Measurements from ENCODE around the gene MYL4.
"Not testable (repeated sequence)": the region's sequence is repeated elsewhere in the genome, so short reads cannot be mapped to it uniquely, and the experiment has no call there.

Gene MYL4

DNA sequence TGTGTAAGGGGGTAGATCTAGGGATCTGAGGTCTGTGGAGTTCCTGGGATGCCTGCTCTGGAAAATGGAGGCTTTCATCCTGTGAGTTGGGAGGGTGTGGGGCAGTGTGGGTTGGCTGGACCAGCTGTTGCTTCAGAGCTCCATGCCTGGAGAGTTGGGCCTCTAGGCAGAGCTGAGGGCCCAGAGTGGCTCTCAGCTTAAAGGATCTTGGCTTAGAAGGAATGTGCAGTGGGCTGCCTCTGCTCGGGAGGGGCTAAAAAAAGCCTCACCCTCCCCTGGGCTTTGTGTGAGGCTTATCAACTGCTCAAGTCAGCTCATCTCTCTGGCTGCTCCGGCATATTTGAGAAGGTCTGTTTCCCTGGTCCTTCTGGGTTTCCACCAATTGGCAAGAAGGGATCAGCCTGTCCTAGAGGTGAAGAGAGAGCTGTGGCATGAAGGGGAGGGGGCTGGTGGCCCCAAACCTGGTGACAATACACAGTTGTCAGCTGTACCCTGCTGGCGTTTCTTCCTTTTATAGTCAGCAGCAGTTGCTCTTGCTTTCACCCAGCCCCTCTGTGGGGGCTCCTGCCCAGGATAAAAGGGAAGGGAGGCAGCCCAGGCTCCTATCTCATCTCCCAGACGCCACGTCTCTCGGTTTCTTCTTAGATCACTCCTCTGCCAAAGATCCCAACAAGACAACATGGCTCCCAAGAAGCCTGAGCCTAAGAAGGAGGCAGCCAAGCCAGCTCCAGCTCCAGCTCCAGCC lies at the start of gene MYL4:
MYL4 (plus strand) TSS at position 605 of the 745 bp plus-strand sequence; CDS start at position 680, 75 bp downstream.
- DNase-seq (ENCODE audit: low read depth in 2 of 2) = no peak

DNA sequence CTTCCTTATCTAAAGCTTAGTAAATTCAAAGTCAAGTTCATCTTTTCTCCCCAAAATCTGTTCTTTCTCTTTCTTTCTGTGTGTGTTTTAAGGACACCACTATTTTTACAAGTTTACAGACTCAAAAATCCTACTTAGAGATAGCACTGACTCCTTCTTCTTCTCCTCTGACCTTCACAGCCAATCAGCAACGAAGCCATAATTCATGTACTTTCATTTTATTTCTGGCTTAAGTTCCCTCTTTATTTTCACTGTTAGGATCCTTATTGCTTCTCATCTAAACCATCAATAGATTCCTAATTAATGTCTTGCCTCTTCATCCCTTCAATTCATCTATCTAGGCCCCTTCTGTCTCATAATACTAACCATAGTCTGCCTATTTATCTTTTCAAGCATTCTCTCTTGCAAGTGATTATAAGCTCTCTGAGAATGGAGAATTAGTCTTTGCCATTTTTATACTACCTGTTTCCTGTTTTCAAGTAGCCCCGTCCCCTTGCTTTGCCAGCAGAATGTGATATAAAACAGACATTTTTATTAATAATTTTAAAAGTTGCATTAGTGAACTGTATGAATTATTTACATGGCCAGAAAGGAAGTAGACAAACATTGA lies 47.0 kb upstream of the MYL4 start:
- no peak for DNase-seq (ENCODE audit: low read depth in 2 of 2)

DNA sequence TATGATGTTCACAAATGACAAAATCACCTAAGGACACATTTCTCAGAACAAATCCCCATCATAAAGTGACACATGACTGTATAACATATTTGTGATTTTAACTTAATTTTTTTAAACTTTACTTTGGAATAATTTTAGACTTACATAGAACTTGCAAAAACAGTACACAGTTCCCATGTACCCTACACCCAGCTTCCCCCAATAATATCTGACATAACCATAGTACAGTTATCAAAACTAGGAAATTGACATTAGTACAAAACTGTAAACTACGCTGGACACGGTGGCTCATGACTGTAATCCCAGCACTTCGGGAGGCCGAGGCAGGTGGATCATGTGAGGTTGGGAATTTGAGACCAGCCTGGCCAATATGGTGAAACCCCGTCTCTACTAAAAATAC lies 44.9 kb upstream of the MYL4 start:
- no peak for DNase-seq (ENCODE audit: low read depth in 2 of 2)

DNA sequence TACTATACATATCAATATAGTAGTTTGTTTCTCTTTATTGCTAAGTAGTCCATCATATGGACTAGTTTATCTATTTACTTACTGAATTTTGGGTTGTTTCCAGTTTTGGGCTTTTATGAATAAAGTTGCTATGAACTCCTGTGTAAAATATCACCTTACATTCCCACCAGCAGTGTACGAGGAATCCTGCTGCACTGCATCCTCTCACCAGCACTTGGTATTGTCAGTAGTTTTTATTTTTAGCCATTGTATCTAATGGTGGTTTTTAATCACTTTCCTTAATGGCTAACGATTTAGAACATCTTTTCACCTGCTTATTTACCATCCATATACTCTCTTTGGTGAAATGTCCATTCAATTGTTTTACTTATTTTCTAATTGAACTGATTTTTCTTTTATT lies 44.0 kb upstream of the MYL4 start:
- no peak for DNase-seq (ENCODE audit: low read depth in 2 of 2)

DNA sequence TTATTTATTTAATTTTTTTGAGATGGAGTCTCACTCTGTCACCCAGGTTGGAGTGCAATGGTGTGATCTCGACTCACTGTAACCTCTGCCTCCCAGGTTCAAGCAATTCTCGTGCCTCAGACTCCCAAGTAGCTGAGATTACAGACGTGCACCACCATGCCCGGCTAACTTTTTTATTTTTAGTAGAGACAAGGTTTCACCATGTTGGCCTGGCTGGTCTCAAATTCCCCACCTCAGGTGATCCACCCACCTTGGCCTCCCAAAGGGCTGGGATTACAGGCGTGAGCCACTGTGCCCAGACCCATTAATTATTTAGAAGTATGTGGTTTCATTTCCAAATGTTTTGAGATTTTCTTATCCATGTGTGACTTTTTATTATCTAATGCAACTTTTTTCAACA lies 42.3 kb upstream of the MYL4 start:
- DNase-seq (ENCODE audit: low read depth in 2 of 2) = not testable (repeated sequence)

DNA sequence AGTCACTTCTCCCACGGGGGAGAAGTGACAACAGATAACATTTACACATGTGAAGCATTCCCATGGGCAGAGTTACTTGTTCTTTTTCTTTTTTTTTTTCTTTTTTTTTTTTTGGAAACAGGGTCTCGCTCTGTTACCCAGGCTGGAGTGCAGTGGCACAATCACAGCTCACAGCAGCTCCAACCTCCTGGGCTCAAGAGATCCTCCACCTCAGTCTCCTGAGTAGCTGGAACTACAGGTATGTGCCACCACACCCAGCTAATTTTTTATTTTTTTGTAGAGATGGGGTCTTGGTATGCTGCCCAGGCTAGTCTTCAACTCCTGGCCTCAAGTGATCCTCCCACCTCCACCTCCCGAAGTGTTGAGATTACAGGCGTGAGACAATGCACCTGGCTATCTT lies 40.3 kb upstream of the MYL4 start:
- not testable (repeated sequence) for DNase-seq (ENCODE audit: low read depth in 2 of 2)

DNA sequence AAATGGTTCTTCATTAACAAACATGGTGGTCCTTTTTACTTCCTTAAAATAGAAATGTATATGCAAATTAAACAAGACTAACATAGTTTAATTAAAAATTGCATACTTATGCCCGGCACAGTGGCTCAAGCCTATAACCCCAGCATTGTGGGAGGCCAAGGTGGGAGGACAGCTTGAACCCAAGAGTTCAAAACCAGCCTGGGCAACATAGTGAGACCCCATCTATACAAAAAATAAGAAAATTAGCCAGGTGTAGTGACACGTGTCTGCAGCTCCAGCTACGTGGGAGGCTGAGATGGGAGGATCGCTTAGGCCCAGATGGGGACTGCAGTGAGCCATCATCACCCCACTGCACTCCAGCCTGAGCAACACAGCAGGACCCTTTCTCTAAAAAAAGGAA lies 38.4 kb upstream of the MYL4 start:
- DNase-seq (ENCODE audit: low read depth in 2 of 2) = no peak

DNA sequence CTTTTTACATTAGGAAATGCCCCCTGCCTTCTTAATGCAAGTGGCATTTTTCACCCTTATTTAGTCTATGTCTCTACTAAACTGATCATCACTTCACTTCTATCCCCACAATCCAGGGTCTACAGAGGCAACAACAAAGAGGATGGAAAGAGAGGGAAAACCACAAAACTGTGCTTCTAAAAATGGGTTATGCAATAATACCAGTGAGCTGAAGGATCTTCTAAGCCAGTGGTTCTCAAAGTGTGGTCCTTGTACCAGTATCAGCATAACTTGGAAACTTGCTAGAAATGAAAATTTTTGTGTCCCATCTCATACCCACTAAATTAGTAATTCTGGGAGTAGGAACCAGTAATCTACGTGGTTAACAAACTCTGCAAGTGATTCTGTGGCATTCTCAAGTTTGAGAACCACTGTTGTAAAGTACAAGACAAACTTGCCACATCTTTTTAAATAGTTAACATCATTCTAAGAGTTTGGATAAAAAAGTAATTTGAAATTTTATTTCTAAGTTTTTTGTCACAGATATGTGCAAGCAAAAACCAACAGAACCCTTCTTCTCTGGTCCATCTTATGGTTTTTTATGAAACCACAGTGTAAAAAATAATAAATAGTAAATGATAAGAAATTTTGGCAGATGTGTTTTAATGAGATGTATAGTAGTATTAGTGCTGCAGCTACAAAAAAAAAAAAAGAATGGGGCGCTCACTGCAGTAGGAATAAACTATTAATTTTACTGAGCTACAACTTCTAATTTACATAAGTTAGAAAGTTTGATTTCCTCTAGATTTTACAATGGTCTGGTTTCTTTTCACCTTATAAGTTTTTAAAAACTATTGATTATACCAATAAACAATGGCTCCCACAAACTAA lies 36.2 kb upstream of the MYL4 start:
- DNase-seq (ENCODE audit: low read depth in 2 of 2) = no peak

DNA sequence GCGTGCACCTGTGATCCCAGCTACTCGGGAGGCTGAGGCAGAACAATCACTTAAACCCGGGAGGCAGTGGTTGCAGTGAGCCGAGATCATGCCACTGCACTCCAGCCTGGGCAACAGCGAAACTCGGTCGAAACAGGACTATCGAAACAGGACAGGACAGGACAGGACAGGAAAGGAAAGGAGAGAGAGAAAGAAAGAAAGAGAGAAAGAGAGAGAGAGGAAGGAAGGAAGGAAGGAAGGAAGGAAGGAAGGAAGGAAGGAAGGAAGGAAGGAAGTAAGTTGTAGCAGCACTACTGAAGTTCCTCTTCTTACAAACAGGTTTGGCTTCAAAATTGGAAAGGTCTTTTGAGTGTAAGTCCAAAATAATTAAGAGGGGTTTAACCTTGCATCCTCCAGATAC lies 34.3 kb upstream of the MYL4 start:
- not testable (repeated sequence) for DNase-seq (ENCODE audit: low read depth in 2 of 2)

DNA sequence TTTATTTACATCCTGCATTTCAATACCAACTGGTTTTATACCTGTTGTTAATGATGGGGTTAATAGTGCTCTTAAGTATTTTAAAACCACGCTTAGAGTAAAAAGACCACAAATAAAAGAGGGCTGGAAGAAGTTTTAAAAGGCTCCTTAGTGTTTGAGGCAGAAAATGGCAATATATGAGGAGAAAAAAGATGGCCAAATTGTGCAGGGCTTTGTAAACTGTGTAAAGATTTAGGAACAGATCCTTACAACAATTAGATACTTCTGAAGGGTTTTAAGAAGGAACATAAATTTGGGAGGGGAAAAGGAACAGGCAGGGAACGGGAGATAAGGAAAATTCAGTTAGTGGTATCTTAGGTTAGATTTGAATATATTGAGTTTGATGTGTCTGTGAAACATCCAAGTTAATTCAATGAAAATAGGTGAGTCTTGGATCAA lies 32.7 kb upstream of the MYL4 start:
- no peak for DNase-seq (ENCODE audit: low read depth in 2 of 2)

DNA sequence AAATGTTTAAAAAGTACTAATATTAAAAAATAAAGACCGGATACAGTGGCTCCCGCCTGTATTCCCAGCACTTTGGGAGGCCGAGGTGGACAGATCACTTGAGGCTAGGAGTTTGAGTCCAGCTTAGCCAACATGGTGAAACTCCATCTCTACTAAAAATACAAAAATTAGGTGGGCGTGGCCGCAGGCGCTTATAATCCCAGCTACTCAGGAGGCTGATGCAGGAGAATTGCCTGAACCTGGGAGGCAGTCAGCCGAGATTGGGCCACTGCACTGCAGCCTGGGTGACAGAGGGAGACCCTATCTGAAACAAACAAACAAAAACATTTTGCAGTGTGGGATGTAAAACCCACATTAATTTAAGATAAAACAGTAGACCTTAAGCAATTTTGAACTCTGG lies 31.9 kb upstream of the MYL4 start:
- DNase-seq (ENCODE audit: low read depth in 2 of 2) = no peak

DNA sequence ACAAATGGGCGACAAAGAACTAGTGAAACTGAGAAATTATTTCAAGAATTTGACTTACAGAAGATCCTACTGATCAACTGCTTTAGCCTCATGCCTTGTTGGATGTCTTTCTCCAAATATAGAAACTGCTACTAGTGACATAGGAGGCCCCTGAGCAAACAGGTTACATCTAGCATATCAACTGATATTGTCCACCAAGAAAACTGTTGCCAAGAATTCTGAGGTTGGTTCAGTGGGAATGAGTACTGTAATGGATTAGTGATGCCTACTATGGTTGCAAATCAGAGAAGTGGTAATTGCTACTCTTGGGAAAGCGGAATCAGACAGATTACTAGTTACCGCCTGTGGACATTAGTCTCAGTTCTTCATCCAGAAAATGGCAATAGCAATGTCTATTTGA lies 30.0 kb upstream of the MYL4 start:
- no peak for DNase-seq (ENCODE audit: low read depth in 2 of 2)

DNA sequence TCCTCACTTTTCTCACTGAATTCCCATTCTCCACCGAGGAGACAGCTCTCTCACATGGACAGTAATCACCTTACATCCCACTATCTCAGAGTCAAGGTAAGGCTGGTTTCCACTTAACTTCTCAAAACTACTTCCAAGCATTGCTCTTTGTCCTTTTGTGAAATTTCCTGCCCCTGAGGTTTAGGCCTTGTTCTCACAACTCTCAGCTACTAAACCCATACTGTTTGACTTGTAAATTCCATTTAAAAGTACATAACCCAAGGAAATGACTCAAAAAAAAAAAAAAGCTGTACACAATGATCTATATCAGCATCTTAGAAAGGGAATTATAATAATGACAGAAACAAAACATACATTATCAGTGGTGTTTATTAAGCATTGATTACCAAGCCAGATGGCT lies 28.8 kb upstream of the MYL4 start:
- DNase-seq (ENCODE audit: low read depth in 2 of 2) = no peak

DNA sequence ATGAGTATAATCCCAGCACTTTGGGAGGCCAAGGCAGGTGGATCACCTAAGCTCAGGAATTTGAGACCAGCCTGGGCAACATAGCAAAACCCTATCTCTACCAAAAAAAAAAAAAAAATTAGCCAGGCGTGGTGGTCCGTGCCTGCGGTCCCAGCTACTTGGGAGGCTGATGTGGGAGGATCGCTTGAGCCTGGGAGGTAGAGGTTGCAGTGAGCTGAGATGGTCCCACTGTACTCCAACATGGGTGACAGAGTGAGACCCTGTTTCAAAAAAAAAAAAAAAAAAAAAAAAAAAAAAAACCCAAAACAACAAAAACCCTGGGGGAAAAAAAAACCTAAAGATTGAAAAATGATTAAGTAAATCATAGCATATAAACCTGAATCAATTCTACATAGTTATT lies 28.2 kb upstream of the MYL4 start:
- DNase-seq (ENCODE audit: low read depth in 2 of 2) = not testable (repeated sequence)

DNA sequence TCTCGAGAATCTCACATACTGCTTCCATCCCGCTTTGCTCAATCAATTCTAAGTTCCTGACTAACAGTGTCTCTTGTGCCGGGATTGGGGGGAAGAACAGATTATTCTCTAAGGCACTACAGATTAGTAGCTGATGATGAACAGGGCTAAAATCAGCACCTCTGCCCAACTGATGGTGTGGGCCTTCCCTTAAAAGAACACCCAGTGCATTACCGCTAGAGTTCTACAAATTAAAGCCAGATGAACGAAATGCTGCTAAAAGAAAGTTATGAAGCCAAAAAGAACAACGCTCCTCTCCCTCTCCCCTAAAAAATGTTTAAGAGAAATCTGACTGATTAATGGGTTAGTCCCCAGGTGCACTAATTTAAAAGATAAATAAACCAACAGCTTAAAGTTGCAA lies 24.5 kb upstream of the MYL4 start:
- no peak for DNase-seq (ENCODE audit: low read depth in 2 of 2)

DNA sequence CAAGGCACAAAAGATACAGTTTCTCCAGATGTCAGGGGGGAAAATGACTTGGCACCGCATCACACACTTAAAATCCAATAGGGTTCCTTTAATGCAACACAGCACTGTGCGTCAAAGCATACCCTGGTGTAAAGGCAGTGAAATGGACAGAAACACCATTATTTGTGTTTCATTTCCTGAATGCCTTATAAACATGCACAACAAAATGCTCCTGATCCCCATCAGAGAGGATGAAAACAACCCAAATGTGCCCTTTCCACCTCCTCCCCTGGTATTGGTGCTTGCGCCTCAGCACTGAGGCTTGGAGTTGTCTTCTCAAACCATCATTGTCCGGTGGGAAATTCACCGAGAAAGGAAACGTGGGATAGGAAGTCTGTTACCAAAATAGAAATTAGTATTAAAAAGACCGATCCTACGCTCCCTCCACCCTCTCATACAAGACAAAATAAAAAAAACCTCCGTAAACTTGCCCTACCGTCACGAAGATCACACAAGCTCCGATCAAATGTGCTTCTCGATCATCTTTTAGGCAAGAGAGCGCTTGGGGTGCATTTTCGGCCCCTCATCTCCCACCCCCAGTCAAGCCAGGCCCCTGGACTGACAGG lies 20.8 kb upstream of the MYL4 start:
- no peak for DNase-seq (ENCODE audit: low read depth in 2 of 2)

DNA sequence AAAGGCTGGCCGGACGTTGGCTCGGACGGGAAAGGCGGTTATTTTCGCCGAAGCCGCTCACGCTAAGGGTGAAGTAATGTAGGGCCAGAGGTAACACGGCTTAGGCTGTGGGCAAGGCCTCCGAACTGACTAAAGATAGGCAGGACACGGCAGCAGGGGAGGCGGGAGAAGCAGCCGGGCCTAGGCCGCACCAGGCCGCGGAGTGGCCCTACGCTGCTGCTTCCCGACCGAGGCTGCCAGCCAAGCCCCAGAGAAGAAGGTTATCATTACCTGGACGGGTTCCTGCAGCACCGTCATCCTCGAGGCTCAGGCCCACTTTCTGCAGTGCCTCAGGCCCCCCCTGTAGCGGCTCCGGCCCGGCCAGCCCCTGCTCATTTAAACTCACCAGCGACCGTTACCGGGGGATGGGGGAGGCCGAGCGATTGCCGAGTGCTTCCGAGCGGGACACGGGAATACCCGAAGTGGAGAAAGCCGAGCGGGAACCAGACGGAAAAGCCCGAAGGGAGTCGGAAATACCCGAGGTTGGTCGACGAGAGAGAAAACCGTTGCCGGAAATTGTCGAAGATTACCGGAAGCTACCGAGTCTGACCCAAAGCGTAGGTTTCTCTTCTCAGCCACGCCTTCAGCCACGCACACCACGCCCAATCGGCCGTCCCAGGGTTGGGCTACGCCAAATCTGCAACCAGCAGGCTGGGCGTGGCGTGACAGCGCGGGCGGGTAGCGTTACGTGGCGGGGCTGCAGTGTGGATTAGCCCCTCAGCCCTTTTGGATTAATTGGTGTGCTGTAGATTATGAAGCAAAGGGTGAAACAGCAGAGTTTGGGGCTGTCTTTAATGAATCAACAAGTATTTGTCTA lies 20.0 kb upstream of the MYL4 start, which contains the start of gene CDC27:
CDC27 (minus strand) TSS at position 420 of the 856 bp plus-strand sequence; CDS start at position 297, 123 bp downstream.
- peak; percentile 99 to 100 for DNase-seq (ENCODE audit: low read depth in 2 of 2)

DNA sequence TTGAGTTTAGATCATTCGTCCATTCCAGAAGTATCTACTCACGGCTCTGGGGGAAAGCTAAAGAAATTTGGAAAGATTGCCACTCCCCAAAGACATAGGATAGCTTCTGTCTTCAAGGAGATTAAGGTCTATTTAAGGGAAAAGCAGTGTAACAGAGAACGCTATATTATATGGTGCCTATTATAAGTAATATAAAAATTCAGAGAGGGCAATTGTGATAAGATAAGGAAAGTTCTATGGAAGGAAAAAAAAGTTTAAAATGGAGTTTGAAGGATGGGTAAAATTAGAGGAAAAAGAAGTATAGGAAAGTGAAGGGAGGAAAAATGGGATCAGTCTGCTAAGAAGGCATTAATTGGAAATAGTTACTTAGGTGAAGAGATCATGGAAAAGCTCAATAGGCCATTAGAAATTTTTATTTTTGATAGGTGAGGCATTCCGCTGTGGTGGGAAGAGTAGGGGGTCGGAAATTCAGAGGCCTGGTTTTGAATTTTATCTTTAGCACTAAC lies 19.4 kb upstream of the MYL4 start:
- DNase-seq (ENCODE audit: low read depth in 2 of 2) = no peak

DNA sequence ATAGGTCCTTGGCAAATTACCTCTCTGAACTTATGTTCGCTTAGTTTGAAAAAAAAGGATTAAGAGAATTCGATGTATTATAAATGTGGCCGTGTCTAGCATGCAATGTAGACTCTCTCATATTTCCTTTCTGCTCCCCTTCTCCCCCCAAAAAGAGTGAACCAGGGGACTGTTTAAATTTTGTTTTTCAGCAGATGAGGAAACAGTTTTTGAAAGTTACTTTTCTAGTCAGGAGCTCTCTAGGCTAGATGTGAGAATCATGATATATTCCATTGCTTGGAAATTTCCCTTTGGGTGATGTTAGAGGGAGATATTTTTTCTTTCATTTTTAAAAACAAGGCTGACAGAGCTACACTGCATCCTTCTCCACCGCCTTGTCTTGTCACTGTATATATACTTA lies 18.9 kb upstream of the MYL4 start:
- DNase-seq (ENCODE audit: low read depth in 2 of 2) = no peak

DNA sequence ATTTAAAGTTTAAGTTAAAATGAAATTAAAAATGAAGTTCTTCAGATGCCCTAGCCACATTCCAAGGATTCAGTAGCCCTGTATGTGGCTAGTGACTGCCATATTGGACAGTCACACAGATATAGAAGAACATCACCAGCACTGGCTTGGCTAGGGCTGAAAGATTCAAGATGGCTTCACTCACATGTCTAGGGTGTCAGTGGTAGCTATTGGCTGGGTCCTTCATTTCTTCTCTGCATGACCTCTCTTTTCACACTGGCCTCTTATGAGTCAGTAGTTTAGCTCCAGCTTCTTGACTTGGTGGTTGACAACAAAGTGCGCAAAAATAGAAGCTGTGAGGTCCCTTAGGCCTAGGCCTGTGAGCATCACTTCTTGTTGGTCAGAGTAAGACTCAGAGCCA lies 18.4 kb upstream of the MYL4 start:
- DNase-seq (ENCODE audit: low read depth in 2 of 2) = no peak

DNA sequence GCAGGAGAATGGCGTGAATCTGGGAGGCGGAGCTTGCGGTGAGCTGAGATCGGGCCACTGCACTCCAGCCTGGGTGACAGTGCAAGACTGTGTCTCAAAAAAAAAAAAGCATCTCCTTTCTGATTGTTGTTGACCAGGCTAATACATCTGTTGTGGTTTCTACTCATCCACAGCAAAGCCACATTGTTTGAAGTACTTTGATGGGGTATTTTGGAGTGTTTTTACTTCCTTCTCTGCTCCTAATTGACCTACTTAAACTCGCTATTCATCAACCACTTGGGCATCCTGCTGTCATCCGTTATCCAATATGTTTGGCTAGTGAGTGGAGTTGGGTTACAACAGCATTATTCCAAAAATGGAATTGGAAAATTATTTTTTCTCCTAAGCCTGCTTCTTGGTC lies 16.6 kb upstream of the MYL4 start:
- DNase-seq (ENCODE audit: low read depth in 2 of 2) = no peak
